HG03457 (cell line): ENCODE data around the gene PAQR9.

Experiments
- ATAC-seq: cut with Tn5 transposase; IDR thresholded peaks from one replicate; pipeline ENCODE4 v1.9.1; 2021; ENCODE audit warnings: moderate number of reproducible peaks; ENCODE audit not compliant: unreplicated experiment

PAQR9 gene

DNA sequence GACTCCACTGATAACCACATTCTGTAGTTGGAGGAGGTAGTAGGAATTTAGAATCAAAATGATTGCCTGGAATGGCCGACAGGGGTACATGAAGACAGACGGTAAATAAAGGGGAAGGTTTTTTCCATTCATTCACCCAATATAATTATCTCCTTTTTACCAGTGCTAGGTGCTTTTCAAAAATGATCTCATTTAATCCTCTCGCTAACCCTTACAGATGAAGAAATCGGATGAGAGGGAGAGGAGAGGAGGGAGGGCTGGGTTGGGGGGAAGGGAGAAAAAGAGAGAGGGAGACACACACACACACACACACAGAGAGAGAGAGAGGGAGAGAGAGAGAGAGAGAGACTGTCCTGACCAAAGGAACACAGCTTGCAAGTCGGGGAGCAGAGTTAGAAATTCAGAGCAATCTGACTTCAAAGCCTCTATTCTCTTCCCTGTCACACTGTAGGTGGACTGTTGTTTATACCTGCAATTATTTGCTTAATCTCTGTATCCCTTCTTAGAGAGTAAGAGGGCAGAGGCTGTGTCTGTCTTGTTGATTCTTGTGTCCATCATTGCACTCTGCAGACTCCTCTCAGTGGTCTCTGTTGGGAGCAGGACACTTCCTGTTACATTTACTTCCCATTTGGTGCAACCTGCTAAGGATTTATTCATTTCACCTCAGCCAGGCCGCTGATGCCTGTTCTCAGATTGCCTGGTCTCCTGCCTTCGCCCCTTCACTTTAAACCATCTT lies 18.7 kb upstream of the PAQR9 start:
- ATAC-seq: no peak

DNA sequence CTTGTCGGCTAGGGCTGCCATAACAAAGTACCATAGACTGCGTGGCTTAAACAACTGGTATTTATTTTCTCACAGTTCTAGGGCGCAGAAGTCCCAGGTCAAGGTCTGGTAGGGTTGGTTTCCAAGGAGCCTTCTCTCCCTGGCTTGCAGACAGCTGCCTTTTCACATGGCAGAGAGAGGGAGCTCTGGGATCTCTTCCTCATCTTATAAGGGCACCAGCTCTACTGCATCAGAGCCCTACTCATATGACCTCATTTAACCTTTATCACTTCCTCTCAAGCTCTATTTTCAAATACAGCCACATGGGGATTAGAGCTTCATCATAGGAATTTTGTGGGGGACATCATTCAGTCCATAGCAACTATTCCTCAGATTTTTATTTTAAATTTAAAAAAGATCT lies 17.6 kb upstream of the PAQR9 start:
- no peak for ATAC-seq

DNA sequence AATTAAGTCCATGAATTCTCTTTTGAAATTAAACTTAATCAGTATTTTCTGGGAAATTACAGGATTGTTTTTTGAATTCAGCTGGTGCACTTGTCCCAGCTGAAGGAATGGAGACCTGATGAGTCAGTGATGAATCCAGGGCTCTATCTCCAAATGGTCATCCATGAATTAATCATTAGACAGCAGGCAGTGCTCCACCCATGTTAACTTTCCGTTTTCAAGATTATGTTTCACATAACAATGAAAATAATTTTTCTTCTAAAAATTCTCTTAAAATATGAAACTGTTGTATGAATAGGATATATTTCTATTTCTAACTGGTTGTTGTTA lies 13.9 kb upstream of the PAQR9 start:
- no peak for ATAC-seq

DNA sequence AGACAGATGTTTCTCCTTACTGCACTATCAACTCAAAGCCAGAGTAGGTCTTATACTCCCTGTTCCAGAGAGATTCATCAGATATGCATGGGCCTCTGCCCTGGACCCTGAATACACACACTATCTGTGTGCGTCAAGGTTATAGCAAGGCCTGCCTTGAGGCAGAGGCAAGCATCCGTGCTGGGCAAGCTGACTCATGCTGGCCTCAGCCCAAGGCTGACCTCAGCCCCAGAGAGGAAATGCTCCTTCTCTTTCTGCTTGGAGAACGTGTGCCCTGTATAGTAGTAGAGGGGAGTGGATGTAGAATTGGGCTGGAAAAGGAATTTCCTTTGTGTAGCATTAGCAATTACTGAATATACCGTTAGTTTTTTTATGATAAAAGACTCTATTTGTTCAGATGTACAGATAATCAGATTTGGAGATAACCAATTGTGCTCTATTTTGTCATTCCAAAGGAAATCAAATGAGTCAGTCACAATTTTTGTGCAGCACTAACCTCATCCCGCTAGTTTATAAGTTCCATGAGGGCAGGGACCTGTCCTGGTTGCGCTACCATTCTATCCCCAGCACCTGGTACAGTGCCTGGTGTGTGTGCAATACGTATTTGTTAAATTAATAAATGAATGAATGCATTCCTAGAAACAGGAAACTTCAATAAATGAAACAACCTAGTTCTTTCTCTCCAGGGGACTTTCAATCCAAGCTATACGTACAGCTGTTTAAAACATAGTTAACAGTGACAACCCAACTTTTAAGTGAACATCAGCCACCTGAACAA lies 13.3 kb upstream of the PAQR9 start:
- no peak for ATAC-seq

DNA sequence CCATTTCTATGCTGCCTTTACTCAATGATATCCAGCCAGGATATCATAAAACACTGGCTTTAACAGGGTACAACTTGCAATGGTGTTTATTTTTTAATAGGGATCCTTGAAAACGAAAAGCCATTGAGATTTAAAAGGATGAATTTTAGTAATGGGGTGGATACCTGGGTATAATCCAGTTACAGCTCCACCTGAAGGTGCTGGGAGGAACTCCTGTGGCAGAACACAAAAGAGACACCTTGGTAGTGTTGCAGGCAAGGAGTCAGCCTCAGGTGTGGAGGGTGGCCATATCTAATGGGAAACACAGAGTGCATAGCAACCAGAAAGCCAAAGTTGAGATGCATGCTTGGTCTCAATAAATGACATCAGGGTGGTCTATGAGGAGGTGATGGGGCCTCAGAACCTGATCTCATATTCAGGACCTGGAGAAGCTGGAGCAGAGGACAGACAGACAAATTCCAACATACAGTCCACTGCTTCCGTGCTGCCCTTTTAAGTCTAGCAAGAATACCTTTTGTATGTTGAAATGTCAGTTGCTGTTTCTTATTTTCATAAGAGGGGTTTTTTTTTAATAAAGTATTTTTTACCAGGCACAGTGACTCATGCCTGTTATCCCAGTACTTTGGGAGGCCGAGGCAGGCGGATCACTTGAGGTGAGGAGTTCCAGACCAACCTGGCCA lies 12.0 kb upstream of the PAQR9 start:
- no peak for ATAC-seq

DNA sequence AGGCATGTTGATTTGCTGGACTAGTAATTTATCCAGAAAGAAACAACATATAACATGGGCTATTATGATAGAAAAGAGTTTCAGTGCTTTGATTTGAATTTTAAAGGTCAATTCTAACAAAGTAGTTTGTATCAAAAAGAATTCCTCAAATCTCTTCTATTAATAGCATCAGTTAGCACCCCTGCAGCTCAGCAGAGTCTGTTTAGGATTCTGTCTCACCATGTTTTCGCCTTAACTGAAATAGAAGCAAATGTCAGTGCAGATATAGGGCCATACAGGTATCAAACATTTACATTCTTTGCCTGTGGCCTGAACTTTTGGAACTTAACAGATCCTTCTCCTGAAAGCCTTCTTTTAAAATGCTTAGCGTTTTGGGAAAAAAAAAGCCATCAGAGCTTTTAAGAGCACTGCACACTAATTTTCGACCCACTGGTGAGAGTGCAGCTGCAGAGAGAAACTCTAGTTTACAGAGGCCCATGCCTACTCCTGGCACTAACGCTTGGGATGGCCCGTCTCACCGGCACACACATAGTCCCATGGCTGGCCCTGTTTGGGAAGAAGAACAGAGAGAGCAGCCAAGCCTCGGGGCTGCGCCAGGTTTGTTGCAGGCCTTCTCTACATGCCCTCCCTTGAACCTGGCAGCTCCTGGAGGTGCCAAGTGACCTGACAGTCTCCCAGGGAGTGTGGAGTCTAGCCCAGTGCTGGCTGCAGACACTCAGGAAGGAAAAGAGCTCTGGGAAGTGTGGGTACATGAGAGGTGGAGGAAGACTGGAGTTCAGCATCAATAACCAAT lies 9.9 kb upstream of the PAQR9 start:
- ATAC-seq: no peak

DNA sequence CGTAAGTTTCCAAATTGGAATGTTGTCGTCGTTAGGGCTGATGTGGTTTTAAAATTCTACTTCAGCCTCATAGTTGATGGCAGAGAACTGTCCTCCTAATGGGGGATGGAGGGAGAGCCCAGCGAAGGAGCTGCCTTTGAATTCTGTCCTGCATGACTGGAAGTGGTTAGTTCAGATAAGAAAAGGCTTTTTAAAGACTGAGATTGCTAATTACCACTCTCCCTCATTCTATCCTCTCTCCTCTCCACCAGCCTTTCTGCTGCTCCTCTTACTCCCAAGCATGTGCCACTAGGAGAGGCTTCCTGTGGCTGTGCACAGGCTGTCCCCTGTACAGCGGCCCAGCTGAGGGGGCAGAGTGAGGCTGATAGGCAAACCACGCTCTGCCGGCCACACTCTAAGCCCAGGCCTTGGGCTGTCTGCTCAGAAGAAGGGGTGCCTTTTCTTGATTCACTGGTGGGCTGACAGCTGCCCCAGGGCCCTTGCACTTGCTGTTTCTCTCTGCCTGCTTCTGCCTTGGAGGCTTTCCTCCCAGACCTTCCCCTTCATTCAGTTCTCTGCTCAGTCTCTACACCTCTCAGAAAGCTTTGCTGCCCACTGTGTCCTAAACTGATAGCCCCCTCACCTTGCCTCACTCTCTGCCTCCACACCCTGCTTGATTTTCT lies 8.7 kb upstream of the PAQR9 start:
- no peak for ATAC-seq

DNA sequence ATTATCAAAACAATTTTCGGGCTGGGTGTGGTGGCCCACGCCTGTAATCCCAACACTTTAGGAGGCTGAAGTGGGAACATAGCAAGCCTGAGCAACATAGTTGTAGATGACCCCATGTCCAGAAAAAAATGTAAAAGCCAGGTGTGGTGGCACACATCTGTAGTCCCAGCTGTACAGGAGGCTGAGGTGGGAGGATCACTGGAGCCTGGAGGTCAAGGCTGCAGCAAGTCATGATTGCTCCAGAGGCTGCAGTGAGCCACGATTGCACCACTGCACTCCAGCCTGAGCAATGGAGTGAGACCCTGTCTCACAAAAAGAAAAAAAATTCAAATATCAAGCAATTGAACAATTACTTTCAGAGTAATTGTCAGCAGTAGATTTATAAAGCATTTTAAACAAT lies 8.0 kb upstream of the PAQR9 start:
- ATAC-seq: no peak

DNA sequence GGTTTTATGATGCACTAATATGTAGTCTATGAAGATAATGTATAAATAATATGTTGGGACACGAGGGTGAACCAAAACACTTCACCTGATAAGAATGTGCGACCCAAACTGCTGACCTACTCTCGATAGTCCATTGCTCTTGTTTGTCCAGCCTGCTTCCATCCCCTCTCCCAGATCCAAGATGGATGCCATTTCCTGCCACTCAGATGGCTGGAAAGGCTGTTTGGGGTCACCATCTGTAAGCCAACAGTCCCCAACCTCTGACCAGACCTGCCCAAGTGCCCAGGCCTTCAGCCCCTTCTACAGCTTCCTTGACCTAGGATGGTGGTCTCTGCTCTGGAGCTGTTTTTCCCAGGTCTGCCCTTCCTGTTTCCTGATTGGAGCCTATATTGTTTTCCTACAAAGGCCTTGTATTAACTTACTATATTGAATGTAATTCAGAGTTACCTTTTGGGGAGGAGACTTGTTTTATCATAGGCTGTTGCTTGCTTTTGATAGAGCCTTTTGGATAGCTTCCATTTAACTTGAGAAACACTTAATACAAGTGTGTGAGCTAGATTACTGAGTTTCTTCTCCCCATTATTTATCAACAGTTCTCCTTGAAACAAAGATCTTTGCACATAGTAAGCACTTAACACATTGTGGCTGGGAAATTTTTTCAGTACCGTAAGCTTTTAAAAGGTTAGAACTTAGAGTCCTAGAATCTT lies 5.0 kb upstream of the PAQR9 start:
- no peak for ATAC-seq

DNA sequence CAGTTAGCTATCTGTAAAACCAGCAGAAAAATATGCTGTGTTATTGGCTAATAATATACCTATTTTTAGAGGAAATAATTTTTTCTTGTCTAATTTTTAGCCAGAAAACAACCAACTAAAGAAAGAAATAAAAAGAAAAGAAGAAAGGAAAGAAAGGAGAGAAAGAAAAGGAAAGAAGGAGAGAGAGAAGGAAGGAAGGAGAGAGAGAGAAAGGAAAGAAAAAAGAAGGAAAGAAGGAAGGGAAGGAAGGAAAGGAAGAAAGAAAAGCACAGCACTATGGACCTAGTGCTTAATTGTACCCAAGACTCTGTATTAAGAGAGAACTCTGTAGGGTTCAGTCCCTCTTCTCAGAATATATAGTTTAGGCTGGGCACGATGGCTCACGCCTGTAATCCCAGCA lies 3.3 kb upstream of the PAQR9 start:
- ATAC-seq: no peak

DNA sequence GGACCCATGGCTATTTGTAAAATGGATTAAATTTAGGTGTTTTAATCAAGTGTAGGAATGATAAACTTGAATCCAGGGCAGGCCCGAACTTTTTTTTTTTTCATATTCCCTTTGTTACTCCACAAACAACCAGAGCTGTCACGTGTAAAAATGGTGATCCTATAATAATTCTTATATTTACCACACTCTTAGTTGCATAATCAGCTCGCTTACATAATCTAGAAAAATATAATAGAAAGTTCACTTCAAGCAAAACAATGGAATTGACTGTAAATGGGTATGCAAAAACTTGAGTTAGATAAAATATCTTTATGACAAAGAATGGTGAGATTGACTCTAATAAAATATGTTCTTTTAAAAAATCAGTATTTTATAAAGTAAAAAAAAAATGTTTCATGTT lies 2.1 kb upstream of the PAQR9 start:
- ATAC-seq: no peak

DNA sequence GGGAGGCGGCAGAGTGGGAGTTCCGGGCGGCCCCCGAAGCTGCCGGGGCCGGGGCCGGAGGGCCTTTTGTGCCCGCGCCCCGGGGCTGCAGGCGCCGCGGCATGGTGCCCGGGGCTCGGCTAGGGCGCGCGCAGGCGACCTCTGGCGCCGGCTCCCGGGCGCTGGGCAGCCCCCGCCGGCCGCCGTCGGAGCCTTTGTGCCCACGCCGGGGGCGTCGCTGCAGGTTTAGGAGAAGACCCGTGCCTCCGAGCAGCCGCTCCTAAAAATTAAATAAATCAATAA lies 299 bp downstream of the PAQR9 start:
- ATAC-seq: no peak

DNA sequence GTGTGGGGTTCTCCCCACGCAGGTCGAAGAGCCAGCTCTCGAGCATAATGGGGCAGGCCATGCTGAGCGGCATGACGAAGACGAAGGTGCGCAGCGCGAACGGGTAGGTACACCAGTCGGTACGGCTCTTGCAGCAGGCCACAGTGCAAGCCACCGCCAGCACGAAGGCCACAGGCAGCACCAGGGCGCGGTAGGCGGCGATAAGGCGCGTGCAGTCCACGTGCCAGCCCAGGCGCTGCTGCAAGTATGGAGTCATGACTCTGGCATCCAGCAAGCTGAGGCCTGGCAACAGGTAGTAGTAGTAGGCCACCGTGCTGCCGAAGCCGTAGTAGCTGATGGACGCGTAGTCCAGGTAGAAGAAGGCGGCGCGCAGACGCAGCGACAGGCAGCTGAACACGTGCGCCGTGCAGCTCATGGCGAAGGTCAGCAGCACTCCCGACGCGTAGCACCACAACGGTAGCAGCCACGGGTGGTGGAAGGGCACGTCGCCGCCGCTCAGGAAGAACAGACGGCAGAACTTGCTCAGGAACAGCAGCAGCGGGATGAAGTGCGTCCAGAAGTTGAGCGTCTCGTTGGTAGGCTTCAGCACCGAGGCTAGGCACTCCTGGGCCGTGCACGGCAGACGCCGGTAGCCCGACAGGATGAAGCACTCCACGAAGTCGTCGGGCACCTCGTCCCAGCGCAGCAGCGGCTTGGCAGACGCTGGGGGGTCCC lies 797 bp downstream of the PAQR9 start:
- ATAC-seq: no peak

DNA sequence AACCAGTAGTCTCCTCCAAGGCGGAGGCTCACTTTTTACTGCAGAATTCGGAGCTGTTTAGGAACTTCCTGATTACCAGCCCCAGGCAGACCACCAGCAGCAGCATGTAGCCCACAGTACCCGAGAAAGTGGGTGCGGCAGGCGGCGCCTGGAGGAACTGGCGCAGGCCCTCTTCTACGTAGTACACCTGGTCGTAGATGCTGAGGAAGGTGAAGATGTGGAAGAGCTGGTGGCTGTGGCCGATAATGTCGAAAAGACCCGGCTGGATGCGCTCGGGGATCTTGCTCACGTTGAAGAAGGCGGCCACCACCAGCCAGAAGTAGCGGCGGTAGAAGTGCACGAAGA lies 1.3 kb downstream of the PAQR9 start:
- no peak for ATAC-seq

DNA sequence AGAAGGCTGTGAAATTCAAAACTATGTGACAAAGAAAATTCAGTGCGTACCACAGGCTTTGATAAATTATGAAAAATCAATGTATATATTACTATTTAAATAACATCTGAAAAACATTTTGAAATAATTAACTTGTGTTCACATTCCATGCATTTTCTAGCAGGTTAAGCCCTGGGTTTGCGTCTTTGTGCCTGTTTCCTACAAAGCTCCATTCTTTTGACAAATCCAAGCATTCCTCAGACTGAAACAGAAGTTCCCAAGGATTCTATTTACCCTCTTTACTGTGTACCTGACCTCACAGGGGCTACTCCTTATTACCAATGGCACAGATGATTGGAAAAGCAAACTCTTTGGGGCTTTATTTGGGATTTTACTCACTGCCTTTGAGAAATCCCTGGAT lies 1.9 kb downstream of the PAQR9 start:
- ATAC-seq: no peak

DNA sequence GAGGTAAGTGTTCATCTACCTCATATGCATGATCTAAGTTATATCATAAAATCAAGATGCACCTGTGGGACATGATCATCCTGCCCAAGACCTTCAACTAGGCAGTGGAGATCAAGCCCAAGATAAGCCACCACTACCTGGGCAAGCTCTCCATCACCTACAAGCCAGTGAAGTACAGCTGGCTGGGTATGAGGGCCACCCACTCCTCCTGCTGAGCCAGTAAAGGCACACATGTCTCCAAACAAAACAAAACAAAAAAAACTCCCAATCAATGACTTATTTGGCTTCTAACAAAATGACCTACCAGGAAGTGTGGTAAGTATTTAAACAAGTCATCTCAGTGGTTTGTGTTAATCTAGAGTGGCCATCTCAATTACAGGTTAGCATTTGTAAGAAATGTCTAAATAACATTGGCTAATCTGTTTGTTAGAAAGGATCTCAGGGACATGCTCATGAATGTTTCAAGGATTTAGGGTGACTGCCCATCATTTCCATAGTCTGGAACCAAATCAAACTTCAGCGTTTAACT lies 3.1 kb downstream of the PAQR9 start:
- ATAC-seq: no peak

DNA sequence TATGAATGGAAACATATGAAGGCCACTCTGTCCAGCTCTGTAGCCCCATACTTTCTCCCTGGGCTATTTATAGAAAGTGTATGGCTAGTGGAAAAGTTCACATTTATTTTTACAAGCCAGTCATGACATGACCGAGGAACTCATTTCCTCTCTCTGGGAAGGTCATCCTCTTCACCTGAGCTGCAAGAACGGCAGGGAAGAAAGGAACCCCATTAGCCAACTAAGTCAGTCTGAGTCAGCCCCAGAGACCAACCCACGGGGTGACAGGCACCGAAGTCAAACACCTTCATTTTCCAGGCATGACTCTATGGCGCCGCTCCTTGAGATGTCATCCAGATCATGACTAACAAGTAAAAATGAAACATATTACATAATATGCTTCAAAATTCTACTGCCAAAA lies 4.8 kb downstream of the PAQR9 start:
- no peak for ATAC-seq

DNA sequence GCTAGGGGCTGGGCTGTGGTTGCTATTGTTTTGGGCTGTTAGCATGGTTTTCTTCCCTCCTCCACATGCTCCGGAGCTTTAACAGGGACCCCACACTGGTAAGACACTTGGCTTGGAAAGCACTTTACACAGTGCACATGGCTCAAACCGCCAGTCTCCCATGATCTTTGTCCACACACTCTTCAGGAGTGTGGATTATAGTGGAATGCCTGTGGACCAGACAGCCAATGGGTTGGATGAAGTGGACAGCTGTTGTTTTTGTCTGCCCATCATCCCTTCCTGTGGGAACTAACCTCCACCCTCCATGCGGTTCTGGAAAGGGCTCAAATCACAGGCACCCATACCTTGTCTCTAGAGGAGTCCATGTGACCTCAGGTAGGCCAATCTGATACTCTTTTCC lies 10.0 kb downstream of the PAQR9 start:
- ATAC-seq: no peak

DNA sequence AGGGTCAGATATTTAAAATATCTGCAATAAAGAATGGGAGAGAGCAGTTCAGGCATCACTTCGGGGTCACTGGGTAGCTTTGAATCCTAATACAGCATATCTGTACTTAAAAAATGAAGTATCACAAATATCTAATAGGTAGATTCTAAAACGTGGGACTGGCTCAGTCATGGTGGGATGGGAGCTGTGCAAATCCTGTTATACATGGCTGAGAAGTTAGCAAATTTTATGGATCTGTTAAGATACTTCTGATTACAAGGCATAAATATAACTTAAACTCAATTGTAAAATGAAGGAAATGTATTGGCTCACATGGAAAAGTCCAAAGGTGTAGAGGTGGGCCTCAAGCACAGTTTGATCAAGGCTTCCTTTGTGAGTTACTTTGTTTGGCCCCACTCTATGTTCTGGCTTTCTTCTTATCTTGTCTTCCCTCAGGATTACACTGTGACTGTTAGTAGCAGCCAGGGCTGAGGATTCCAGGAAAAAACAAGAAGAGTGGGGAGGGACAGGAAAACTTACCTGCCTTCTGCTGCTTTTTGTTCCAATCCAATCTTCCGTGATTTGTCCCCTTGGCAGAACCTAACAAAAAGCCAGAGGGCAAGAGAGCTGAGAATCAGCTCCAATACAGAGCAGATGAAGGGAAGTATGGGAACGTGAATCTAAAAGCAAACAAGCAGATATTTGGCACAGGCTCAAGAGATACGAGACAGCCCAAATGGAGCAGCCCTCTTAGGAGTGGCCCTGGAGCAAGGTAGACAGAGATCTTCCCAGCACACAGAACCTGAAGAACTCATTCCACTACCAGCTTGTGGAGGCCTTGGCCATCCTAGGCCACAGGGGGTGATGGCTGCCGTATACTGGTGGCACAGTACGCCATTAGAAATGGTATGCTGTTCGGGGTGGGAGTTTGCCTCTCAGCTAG lies 10.9 kb downstream of the PAQR9 start:
- no peak for ATAC-seq
